Measurements from ENCODE around the gene ENO4. TPM values are rescaled to one million over a fixed set of nuclear protein-coding genes. Genes with fewer than 3 reads are reported as not detected.

The ENO4 gene
- total RNA-seq, 4 donors from 2014 or later, result 0.27 to 0.40 TPM; not detected in 2

GRCh38 chr10:116809483-116810119 is 39.7 kb upstream of the ENO4 start:
- no peak overlapping the region for H3K27ac ChIP-seq
- no peaks in the 10 kb centered on the region for H3K36me3 ChIP-seq
- 50 to 64% methylated on average over 2 to 20 of the region's 20 CpGs for WGBS, 2 donors (ENCODE audit: low coverage in 1 of 2)
- peak; percentile 27 for DNase-seq
- in situ Hi-C loops (cut with MboI; ENCODE audit: low pct_ligation_motif_present in 1 of 4, low pct_unique_long_range_greater_than_20kb in 1 of 4, low sequenced_read_pairs in 3 of 4) (loop anchor here in 1 of 4 donors (10.0 kb wide), 1 partner anchor 365 kb away; no protein-coding TSS in a partner anchor), intact Hi-C loops (cut with DNase I; ENCODE audit: low total_unique reads) (no loop called here)
- peaks cover 43% of the 10 kb centered on the region for H3K27me3 ChIP-seq
- H3K9me3 ChIP-seq, result no peaks in the 10 kb centered on the region
- peaks cover 0 to 10% (median 2%) of the 10 kb centered on the region in 4 donors for H3K4me1 ChIP-seq
- TF ChIP-seq, protein P1, sequence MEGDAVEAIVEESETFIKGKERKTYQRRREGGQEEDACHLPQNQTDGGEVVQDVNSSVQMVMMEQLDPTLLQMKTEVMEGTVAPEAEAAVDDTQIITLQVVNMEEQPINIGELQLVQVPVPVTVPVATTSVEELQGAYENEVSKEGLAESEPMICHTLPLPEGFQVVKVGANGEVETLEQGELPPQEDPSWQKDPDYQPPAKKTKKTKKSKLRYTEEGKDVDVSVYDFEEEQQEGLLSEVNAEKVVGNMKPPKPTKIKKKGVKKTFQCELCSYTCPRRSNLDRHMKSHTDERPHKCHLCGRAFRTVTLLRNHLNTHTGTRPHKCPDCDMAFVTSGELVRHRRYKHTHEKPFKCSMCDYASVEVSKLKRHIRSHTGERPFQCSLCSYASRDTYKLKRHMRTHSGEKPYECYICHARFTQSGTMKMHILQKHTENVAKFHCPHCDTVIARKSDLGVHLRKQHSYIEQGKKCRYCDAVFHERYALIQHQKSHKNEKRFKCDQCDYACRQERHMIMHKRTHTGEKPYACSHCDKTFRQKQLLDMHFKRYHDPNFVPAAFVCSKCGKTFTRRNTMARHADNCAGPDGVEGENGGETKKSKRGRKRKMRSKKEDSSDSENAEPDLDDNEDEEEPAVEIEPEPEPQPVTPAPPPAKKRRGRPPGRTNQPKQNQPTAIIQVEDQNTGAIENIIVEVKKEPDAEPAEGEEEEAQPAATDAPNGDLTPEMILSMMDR (IDR thresholded peaks at IDR 0.05), result peak; percentile 26 to 50 (median 42)
- TF ChIP-seq POLR2AphosphoS5 (IDR thresholded peaks at IDR 0.05), result no peak
- H3K4me3 ChIP-seq, result no peak overlapping the region

DNA sequence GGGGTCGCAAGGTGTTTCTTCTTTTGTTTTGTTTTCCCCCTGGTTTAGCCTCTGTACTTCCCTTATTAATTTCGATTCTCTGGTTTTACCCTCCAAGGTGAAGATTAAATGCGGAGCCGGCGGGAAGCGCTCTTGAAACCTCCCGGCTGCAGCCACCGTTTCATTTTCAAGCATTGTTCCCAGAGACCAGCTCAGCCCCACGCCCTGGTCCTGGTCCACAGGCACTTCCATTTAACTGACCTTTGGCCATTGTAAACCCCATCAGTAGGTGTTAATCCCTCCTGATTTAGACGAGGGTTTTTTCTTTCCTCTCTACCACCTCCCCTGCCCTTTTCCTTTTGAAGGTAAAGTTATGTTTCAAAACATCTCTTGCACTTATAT is 39.2 kb upstream of the ENO4 start:
- no peaks in the 10 kb centered on the region for H3K9me3 ChIP-seq
- intact Hi-C loops (cut with DNase I; ENCODE audit: low total_unique reads) (no loop called here), in situ Hi-C loops (cut with MboI; ENCODE audit: low pct_ligation_motif_present in 1 of 4, low pct_unique_long_range_greater_than_20kb in 1 of 4, low sequenced_read_pairs in 3 of 4) (no loop called here)
- no peak overlapping the region for H3K27ac ChIP-seq
- no peak for DNase-seq
- 35 to 40% methylated on average over 10 of the region's 10 CpGs for WGBS, 2 donors (ENCODE audit: low coverage in 1 of 2)
- peaks cover 0 to 10% (median 2%) of the 10 kb centered on the region in 4 donors for H3K4me1 ChIP-seq
- no peaks in the 10 kb centered on the region for H3K36me3 ChIP-seq
- H3K27me3 ChIP-seq, result peaks cover 43% of the 10 kb centered on the region
- H3K4me3 ChIP-seq, result no peak overlapping the region
- TF ChIP-seq POLR2AphosphoS5 (IDR thresholded peaks at IDR 0.05) (no peak), EP300 (IDR thresholded peaks at IDR 0.05; ENCODE audit: low read depth) (no peak), POLR2A (IDR thresholded peaks at IDR 0.05) (no peak)
- TF ChIP-seq, protein P1 (IDR thresholded peaks at IDR 0.05), result no peak

- DNase-seq, result no peak
- H3K9me3 ChIP-seq, result no peaks in the 10 kb centered on the region
- in situ Hi-C loops (cut with MboI; ENCODE audit: low pct_ligation_motif_present in 1 of 4, low pct_unique_long_range_greater_than_20kb in 1 of 4, low sequenced_read_pairs in 3 of 4), result no loop called here
- H3K27ac ChIP-seq, result no peak overlapping the region
- no peaks in the 10 kb centered on the region for H3K36me3 ChIP-seq
- peaks cover 0 to 10% (median 2%) of the 10 kb centered on the region in 4 donors for H3K4me1 ChIP-seq
- H3K27me3 ChIP-seq, result peaks cover 50% of the 10 kb centered on the region
- WGBS, 2 donors (ENCODE audit: low coverage in 1 of 2), result 58 to 63% methylated on average over 2 of the region's 2 CpGs
- no peak overlapping the region for H3K4me3 ChIP-seq
- no peak for TF ChIP-seq POLR2A (IDR thresholded peaks at IDR 0.05)
- TF ChIP-seq EP300 (IDR thresholded peaks at IDR 0.05; ENCODE audit: low read depth), result no peak
- no peak for TF ChIP-seq POLR2AphosphoS5 (IDR thresholded peaks at IDR 0.05)
- TF ChIP-seq, protein P1 (IDR thresholded peaks at IDR 0.05), result no peak
- intact Hi-C loops (cut with DNase I; ENCODE audit: low total_unique reads), result no loop called here
Observed at GRCh38 chr10:116810895-116811294, 38.4 kb upstream of the ENO4 start.

- 81 to 95% methylated on average over 3 to 10 of the region's 11 CpGs for WGBS, 2 donors (ENCODE audit: low coverage in 1 of 2)
- peaks cover 58% of the 10 kb centered on the region for H3K27me3 ChIP-seq
- no peak overlapping the region for H3K27ac ChIP-seq
- H3K4me1 ChIP-seq, result peaks cover 0 to 10% (median 2%) of the 10 kb centered on the region in 4 donors
- in situ Hi-C loops (cut with MboI; ENCODE audit: low pct_ligation_motif_present in 1 of 4, low pct_unique_long_range_greater_than_20kb in 1 of 4, low sequenced_read_pairs in 3 of 4), result no loop called here
- TF ChIP-seq EP300 (IDR thresholded peaks at IDR 0.05; ENCODE audit: low read depth) (no peak), POLR2AphosphoS5 (IDR thresholded peaks at IDR 0.05) (no peak), POLR2A (IDR thresholded peaks at IDR 0.05) (no peak)
- TF ChIP-seq, protein P1 (IDR thresholded peaks at IDR 0.05), result no peak
- no peak overlapping the region for H3K4me3 ChIP-seq
- no peak for DNase-seq
- intact Hi-C loops (cut with DNase I; ENCODE audit: low total_unique reads), result no loop called here
- H3K36me3 ChIP-seq, result no peaks in the 10 kb centered on the region
- H3K9me3 ChIP-seq, result no peaks in the 10 kb centered on the region
Observed at GRCh38 chr10:116811691-116812090, 37.6 kb upstream of the ENO4 start.
